ENCODE results near the gene NEK2. TPM values are rescaled to one million over a fixed set of nuclear protein-coding genes. Genes with fewer than 3 reads are reported as not detected.

NEK2 gene
- total and polyA plus RNA-seq, 2 of the 13 experiments (the other 11 are each of a cell fraction or from before 2014, with no cell fraction given): 10.9 to 40.8 TPM

GRCh38 chr1:211638689-211639101 lies 36.7 kb downstream of the NEK2 start (continued):
- TF ChIP-seq ETS1 (CRISPR knock-in tag; IDR thresholded peaks at IDR 0.05): no peak
- TF ChIP-seq ZNF563 (CRISPR knock-in tag; IDR thresholded peaks at IDR 0.05): no peak

GRCh38 chr1:211638246-211638645 lies 37.2 kb downstream of the NEK2 start:
- WGBS (ENCODE audit: low lambda C conversion rate): 60% methylated on average over 5 of the region's 5 CpGs
- no peak overlapping the region for H3K9ac ChIP-seq (ENCODE audit: insufficient read depth, low read depth, low read length)
- in situ Hi-C loops (cut with HindIII; ENCODE audit: extremely low pct_ligation_motif_present, low pct_unique_long_range_greater_than_20kb) (no loop called here), intact Hi-C loops (cut with micrococcal nuclease; ENCODE audit: unreplicated experiment) (no loop called here)
- H4K20me1 ChIP-seq (ENCODE audit: insufficient read depth, low read length): no peaks in the 10 kb centered on the region
- no peak overlapping the region for H2AFZ ChIP-seq (ENCODE audit: low read length)
- no peak overlapping the region for H3K27ac ChIP-seq (ENCODE audit: extremely low read length, insufficient read depth, low read length)
- CTCF ChIA-PET (ENCODE audit: low intra/inter-chr PET ratio, low total read pairs): no interaction called here
- no peaks in the 10 kb centered on the region for H3K27me3 ChIP-seq (ENCODE audit: control insufficient read depth in 1 of 2, insufficient read depth in 2 of 2, low read length in 2 of 2)
- H3K79me2 ChIP-seq (ENCODE audit: insufficient read depth, low read length): no peaks in the 10 kb centered on the region
- ATAC-seq (no peak), DNase-seq (ENCODE audit: low spot score) (no peak), FAIRE-seq (no peak)
- peaks cover 91% of the 10 kb centered on the region for H3K4me1 ChIP-seq (ENCODE audit: insufficient read depth, low read length)
- no peak overlapping the region for H3K4me3 ChIP-seq (replicated peaks in 1 of 3; ENCODE audit: insufficient read depth in 1 of 3, low read depth in 2 of 3, low read length in 3 of 3)
- no peaks in the 10 kb centered on the region for H3K36me3 ChIP-seq (replicated peaks in 1 of 2; ENCODE audit: control insufficient read depth in 1 of 2, insufficient read depth in 2 of 2, low read length in 2 of 2)
- no peak overlapping the region for H3K4me2 ChIP-seq (ENCODE audit: low read depth, low read length)
- BruUV-seq (replicated peaks): no TSS peak
- H3K9me3 ChIP-seq (ENCODE audit: low read length): no peaks in the 10 kb centered on the region
- POLR2A ChIA-PET: interaction anchor here (1.1 to 7.6 kb wide), 3 partner anchors 10 to 35 kb away, joined by 3 to 100 read pairs (median 8); no protein-coding TSS in a partner anchor
- TF ChIP-seq ZNF407 (CRISPR knock-in tag; IDR thresholded peaks at IDR 0.05; ENCODE audit: not compliant biosample characterization) (no peak), TSC22D2 (CRISPR knock-in tag; IDR thresholded peaks at IDR 0.05; ENCODE audit: borderline replicate concordance) (no peak), ZNF260 (CRISPR knock-in tag; IDR thresholded peaks at IDR 0.05; ENCODE audit: borderline replicate concordance, low read depth) (no peak), DPF2 (CRISPR knock-in tag; IDR thresholded peaks at IDR 0.05; ENCODE audit: borderline replicate concordance, low read depth) (no peak), KAT8 (CRISPR knock-in tag; IDR thresholded peaks at IDR 0.05) (no peak), RFX1 (IDR thresholded peaks at IDR 0.05) (no peak), BCL3 (CRISPR knock-in tag; IDR thresholded peaks at IDR 0.05) (no peak), ZNF761 (CRISPR knock-in tag; conservative IDR thresholded peaks at IDR 0.05) (no peak), ZBTB20 (CRISPR knock-in tag; IDR thresholded peaks at IDR 0.05; ENCODE audit: borderline replicate concordance, low read depth) (no peak)

Measured in HepG2 (cell line).